HG03103 (cell line): ENCODE results near the gene VEZT.
"Not testable (repeated sequence)": the region's sequence is repeated elsewhere in the genome, so short reads cannot be mapped to it uniquely, and the experiment has no call there.

ENCODE experiments used
- ATAC-seq: cut with Tn5 transposase; IDR thresholded peaks from one replicate; pipeline ENCODE4 v1.9.1; 2021; ENCODE audit warnings: low read depth; ENCODE audit not compliant: unreplicated experiment

Gene VEZT

DNA sequence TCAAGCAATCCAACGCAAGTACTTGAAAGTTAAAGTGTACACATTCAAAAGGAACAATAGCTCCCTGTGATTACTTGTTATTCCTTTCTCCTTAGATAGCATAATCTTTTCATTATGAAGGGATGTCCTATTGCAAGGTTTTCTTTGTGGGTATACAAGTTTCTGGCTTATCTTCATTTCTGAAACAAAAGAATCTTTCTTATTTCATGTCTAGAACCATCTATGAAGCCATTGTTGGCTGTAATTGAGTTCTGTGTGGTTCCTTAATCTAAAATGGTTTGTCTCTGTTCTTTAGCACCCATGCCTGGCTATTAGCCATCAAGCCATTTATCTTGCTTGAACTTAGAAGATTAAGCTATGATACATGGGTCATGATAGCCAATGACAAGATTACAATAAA is 95.0 kb downstream of the VEZT start:
- ATAC-seq = no peak

DNA sequence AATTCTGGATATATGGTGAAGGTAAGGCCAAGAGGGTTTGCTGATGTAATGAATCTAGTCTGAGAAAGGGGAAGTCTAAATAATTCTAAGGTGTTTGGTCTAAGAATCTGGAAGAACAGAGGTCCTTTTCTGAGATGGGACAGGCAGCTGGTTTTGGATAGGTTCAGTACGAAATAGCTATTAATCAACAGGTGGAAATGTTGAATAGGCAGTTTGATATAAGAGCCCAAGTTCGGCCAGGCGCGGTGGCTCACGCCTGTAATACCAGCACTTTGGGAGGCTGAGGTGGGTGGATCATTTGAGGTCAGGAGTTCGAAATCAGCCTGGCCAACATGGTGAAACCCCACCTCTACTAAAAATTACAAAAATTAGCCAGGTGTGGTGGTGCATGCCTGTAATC is 97.1 kb downstream of the VEZT start:
- ATAC-seq = not testable (repeated sequence)

DNA sequence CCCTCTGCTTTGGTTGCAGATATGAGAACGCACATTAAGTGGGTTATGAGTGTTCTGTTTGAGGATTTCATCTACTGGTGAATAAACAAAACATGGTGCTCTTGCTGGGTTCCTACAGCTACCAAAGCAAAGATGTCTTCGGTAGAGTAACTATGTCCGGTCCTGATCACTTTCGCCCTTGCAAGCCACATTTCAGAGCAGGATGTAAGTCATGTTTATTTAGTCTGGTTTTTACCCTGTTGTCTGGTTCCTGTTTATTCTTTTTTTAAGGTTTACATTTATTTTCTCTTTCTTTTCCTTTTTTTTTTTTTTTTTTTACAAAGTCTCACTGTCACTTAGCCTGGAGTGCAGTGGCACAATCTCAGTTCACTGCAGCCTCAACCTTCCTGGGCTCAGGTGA is 99.2 kb downstream of the VEZT start:
- ATAC-seq = no peak

DNA sequence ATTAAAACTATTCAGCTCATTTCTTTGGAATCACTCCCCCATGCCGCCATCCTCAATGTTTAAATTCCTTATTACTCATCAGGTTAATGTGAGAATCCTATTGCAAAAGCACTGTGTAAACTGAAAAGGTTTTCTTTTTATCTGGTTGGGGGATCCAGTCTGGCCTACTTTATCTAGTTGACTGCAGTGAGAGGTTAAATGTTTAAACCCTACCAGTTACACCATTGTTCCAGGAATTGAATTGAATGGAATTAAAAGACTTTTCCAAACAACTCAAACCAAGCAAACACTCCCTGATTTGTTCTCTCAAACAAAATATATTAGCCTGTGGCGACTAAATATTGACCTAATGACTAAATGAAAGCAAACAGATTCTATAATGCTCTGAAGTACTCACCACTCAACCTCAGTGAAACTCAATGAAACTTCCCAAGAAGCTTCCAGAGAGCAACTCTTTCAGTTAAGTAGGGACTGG is 100.5 kb downstream of the VEZT start:
- no peak for ATAC-seq

DNA sequence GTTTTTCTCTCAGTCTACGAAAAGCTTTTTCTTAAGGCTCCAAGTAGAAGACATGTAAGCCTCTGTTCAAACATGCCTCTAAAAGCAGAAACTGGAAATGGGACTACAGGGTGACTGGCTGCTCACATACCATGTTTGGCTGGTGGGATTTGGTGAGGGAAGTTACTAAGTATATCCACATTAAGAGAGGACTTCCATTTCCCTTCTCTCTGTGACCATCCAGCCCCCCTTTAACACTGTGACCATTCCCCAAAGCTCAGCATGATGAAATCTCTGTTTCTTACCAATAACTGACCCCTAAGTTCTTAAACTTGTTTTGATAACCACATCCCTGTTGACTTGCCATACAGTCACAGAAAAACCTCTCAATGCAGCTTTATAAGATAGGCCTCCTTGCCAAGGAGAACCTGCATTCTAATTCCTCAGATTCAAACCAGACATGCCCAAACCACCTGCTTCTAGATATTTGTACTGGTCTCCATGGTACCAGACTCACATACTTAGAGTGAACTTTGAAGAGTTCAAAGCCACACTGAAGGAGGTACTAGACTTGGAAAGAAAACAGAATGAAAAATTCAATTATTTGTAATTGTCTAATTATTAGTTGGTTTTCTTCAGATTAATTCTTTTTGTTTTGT is 102.2 kb downstream of the VEZT start:
- no peak for ATAC-seq

DNA sequence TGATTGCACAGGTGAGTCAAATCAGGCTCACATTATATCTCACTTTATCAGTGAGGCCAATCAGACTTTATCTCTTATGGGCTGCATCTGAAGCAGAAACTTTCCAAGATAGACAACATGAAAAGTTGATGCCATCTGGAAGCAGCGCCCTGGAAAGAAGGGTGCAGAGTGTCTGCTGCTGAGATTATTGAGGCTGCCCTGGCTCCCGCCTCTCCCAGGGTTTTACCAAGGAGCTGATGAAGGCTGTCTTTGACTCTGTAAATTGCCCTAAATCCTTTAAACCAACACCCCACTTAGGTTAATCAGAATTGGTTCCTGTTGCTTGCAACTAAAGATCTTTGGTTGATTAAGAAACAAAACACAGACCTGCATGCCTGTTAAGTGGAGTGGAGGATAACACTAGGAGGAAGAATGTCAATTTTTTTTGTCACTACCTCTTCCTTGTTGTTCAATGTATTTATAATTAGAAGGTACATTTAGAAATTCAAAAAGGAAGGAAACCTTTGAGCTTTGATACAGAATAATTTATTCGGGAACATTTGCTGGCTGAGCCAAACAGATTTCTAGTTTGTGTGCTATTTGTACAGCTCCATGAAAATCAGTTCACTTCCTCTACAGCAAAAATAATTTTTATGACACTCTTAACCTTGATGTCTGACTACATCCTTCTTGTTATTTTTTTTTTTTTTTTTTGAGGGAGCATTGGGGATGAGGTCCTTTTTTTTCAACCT is 104.1 kb downstream of the VEZT start:
- no peak for ATAC-seq

DNA sequence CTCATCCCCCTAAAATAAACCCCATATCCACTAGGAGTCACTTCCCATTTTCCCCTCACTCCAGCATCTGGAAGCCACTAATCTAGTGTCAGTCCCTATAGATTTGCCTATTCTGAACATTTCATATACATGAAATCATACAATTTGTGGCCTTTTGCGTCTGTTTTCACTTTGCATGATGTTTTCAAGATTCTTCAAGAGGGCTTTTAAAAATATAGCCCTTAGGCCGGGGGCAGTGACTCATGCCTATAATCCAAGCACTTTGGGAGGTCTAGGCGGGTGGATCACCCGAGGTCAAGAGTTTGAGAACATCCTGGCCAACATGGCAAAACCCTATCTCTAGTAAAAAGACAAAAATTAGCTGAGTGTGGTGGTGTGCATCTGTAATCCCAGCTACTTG is 104.7 kb downstream of the VEZT start:
- no peak for ATAC-seq

DNA sequence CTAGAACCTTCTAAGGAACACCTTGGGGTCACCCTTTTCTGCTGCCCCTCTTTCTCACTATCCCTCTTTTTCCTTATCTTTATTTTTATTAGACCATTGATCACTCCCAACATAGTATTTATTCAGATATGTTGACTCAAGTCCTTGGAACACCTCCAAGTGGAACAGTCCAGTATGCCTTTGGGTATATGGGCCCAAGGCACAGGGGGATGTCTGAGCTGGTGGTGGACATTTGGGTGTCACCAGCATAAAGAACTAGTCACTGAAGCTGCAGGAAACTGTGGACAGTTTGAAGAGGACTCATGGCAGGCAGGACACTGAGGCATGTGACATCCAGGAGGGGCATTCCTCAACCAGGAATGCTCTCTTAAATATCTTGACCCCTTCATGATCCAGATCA is 105.6 kb downstream of the VEZT start:
- ATAC-seq = no peak

DNA sequence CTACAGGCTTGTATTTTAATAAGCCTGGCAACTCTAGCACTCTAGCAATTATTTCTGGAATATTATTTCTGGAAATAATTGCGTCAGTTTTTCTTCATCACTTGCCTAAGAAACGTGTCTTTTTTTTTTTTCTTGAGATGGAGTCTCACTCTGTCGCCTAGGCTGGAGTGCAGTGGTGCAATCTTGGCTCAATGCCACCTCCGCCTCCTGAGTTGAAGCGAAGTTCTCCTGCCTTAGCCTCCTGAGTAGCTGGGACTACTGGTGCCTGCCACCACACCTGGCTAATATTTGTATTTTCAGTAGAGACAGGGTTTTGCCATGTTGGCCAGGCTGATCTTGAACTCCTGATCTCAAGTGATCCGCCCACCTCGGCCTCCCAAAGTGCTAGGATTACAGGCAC is 106.6 kb downstream of the VEZT start:
- ATAC-seq = not testable (repeated sequence)

DNA sequence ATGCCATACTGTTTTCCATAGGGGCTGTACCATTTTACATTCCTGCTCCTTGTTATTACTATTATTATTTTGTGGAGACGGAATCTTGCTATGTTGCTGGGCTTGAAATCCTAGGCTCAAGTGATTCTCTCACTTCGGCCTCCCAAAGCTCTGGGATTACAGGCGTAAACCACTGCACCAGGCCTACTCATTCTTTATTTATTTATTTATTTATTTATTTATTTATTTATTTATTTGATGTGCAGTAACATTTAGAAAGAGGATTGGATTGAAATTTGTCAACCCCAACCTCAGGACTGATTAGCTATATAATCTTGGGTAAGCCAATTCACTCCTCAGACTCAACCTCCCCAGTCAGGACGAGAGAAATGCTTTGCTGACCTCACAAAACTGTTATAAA is 107.9 kb downstream of the VEZT start:
- no peak for ATAC-seq

DNA sequence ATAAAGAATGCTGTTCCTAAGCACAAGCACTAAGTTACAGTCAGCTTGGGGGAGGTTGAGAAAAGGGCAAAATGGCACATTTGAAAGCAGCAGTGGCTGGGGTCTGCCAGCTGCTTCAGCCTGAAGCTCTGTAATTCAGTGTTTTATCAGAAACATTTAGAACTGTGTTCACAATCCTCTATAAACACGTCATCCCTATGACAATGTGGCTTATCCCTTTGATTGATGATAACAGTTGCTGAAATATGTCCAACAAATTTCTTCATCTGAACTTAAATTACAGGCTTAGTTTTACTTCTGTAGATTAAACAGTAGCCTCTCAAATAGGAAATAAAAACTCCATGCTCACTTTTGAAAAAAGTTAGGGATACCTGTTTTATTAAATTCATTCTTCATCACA is 108.8 kb downstream of the VEZT start:
- ATAC-seq = no peak

DNA sequence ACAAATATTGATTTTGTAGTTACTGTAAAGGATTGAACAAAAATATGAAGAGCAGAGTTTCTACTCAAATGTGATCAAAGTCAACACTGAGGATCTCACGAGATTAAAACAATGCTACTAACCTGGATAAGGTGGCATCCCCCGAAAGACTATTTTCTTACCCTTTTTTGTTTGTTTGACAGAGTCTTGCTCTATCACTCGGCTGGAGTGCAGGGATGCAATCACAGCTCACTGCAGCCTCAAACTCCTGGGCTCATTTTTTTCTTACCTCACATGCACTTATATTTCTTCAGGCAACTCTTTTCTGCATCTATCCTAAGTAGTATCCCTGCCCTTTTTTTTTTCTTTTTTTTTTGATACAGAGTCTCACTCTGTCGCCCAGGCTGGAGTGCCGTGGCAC is 109.2 kb downstream of the VEZT start:
- no peak for ATAC-seq

DNA sequence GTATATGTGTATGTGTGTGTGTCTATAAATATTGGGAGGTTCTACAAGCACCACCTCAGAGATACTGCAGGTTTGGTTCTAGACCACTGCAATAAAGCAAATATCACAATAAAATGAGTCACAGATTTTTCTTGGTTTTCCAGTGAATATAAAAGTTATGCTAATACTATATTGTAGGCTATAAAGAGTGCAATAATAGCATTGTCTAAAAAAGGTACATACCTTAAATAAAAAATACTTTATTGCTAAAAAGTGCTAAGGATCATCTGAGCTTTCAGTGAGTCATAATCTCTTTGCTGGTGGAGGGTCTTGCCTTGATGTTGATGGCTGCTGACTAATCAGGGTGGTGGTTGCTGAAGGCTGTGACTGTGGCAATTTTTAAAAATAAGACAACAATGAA is 111.1 kb downstream of the VEZT start:
- ATAC-seq = no peak

DNA sequence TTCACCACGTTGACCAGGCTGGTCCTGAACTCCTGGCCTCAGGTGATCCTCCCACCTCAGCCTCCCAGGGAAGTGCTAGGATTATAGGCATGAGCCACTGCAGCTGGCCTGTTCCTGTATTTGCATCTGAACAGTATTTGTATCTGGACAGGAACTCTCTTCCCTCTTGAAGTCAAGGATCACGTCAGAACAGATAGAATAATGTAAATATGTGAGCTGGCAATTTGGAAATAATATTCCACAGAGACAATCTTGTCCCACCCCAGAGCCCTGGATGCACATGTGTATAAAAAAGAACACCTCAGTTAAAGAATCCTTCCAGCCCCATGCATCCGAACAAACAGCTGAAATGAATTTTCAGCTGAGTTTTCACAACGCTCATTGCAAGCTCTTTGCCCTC is 118.3 kb downstream of the VEZT start:
- no peak for ATAC-seq

DNA sequence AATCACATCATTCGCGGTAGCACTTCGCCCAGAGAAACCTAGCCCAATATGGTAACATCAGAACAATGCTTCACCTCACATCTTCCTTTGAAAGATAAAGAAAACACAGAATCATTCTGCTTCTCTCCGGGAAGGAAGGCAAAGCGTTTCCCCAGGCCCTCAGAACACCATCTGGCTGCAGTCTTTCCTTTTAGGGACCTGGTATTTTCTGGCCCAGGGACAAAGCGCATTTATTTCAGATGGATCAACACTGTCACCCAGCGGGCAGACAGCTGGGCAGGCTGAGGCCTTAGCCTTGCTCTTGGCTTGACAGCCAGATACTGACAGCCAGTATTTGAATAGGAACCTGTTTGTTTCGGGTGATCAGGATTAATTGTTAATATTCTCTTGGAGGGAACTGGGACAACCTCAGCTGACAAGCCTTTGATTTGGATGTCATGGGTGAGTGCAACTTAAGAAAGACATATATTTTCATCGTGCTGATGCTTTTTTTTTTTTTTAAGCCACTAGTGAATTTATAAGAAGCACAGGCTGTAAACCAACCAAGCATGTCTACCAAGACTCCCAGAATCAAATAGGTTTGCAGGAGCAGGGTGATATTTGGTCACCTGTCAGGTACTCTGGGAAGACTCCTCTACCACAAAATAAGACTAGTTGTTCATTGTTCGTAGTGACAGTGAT is 118.9 kb downstream of the VEZT start:
- no peak for ATAC-seq

DNA sequence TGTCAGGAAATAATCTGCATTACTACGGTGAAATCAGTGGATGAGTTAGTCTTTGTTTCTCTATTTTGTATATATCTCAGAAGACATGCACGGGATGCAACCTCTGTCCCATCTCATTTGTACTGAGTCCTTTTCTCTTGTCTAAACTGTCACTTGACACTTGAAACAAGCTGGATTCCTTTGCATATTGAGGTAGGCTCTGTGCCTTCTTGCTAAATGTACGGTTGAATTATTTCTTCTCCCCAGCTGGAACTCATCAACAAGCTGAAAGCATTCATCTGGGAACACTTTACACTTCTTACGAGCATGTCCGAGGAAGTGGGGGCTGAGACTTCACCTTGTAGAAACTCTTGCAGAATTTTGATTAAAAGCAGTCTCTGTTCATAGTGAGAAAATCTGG is 119.5 kb downstream of the VEZT start:
- no peak for ATAC-seq

DNA sequence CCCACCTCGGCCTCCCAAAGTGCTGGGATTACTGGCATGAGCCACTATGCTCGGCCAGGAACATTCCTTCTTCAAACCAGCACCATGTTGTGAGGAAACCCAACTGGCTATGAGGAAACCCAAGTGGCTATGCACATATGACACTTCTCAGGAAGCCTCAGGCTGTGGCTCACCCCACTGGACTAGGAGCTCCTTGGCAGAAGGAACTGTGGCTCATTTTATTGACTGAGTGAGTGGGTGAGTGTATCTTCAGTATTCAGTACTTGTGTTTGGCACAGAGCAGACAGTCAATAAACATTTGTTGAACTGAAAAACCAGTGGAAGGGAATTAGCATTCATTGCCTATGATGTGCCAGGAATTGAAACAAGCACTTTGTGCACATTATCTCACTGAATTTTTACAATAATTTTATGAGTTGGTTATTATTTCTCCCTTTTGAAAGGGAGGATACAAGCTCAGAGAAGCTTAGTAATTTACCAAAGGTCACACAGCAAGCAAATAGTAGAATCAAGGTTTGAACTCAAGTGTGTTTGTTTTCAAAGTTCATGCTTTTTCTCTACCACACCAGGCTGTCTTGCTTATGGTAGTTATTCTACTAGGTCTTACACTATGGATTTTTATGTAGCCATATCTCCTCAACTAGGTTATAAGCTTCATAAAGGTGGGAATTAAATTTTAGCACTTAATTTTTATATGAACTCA is 121.6 kb downstream of the VEZT start:
- ATAC-seq = no peak

DNA sequence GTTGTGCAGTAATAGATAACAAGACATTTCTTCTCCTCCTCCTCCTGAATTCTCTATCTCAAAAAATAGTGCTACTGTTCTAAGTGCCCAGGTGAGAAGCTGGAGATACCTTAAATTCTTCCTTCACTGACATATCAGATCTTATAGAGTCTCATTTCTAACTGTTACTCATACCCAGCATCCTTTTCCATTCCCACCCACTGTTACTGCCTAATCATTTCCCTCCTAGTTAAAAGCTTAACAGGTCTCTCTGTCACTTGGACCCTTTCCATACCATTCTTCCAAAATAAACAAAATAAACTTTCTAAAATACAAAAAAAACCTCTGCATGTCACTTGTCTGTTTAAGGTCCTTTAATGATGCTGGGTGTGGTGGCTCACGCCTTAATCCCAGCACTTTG is 124.4 kb downstream of the VEZT start:
- no peak for ATAC-seq

DNA sequence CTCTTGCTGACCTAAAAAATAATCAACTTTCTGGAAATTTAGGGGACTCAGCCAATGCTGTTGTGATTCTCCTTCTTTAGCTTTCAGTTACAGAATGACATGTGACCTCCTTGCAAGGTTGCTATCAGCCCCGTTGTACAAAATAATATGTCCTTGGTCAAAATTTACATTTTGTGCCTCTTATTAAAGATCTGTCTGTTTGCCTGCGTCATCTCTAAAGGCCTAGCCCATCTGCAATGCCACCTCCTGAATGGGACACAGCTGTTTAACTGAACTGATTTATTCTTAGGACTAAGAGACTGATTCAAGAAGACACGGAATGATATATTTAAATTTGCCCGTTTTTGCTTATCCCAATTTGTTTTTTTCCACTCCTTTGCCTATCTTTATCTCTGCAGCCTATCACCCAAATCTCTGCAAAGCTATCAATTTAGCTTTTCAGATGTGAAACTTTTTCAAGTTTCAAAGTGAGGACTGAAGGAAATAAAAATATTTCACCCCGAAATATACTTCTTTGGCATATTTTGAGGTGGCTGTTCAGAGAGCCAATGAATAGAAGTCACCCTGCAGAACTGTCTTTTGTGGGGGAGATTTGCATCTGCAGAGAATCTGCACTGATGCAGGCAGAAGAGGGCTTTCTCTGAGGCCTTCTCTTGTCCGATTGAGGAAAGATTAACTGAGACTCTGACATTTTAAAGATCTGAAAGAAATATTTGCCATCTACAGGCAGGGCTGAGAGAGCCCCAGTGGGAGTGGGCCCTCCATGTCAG is 126.0 kb downstream of the VEZT start:
- no peak for ATAC-seq

DNA sequence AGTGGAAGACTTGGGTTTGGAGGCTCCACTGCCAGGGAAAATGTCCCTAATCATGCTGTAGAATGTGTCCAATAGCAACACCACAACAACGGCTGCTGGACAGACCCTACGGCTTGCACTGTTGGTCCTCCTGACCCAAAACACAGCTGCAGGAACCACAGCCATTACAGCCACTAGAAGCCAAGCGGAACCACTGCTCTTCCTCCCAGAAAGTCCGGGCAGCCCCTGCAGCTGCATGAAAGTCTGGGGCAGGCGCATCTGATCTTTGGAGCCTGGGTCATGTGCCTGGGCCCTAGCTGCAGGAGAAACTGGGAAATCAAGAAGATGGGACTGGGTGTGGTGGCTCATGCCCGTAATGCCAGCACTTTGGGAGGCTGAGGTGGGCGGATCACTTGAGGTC is 131.7 kb downstream of the VEZT start:
- ATAC-seq = no peak

DNA sequence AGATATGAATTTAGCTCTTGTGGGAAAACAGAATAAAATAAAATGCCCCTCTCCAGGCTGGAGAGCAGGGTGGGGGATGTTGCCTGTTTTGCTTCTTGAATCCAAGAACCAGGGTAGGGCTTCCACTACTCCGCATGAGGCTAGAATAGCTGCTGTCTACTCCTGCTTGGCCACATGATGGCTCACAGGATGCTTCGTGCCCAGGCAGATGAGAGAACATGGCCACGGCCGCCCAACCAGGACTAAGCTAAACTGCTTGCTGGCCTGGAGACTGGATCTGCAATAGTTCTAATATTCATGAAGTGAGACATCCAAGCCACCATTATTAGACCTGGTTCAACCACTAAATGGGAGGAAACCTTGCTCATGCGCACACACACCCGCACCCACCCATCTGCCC is 134.1 kb downstream of the VEZT start:
- no peak for ATAC-seq
